ENCODE data around the gene HOXC10. TPM values are rescaled to one million over a fixed set of nuclear protein-coding genes. Genes with fewer than 3 reads are reported as not detected.

HOXC10 gene
- total RNA-seq, 2 donors from 2014 or later: not detected

GRCh38 chr12:54037360-54038283 is 52.7 kb downstream of the HOXC10 start:
- Mint-ChIP-seq H3K9me3 (no peaks in the 10 kb centered on the region), H3K27me3 (ENCODE audit: low read depth) (peaks cover 87% of the 10 kb centered on the region), H3K27ac (no peak overlapping the region), H3K36me3 (ENCODE audit: insufficient read depth in 2 of 2) (no peaks in the 10 kb centered on the region), H3K4me3 (no peak overlapping the region), H3K4me1 (ENCODE audit: low read depth) (peaks cover 13% of the 10 kb centered on the region)
- ATAC-seq (replicated peaks in 1 of 2) (no peak), DNase-seq (no peak)

- Mint-ChIP-seq H3K4me3 (no peak overlapping the region), H3K9me3 (no peaks in the 10 kb centered on the region), H3K4me1 (ENCODE audit: low read depth) (peaks cover 7% of the 10 kb centered on the region), H3K27ac (no peak overlapping the region), H3K27me3 (ENCODE audit: low read depth) (peaks cover 88% of the 10 kb centered on the region), H3K36me3 (ENCODE audit: insufficient read depth in 2 of 2) (no peaks in the 10 kb centered on the region)
- no peak for ATAC-seq (replicated peaks in 1 of 2)
- DNase-seq: no peak
Measured at GRCh38 chr12:54038284-54038870, 53.4 kb downstream of the HOXC10 start.

- no peak for ATAC-seq (replicated peaks in 1 of 2)
- Mint-ChIP-seq H3K36me3 (ENCODE audit: insufficient read depth in 2 of 2) (no peaks in the 10 kb centered on the region), H3K9me3 (no peaks in the 10 kb centered on the region), H3K27ac (no peak overlapping the region), H3K4me3 (no peak overlapping the region), H3K4me1 (ENCODE audit: low read depth) (peaks cover 4% of the 10 kb centered on the region), H3K27me3 (ENCODE audit: low read depth) (peaks cover 90% of the 10 kb centered on the region)
- no peak for DNase-seq
Measured at GRCh38 chr12:54038871-54039414, 54.0 kb downstream of the HOXC10 start.

- DNase-seq (no peak), ATAC-seq (replicated peaks in 1 of 2) (no peak)
- no peaks in the 10 kb centered on the region for H3K36me3 Mint-ChIP-seq (ENCODE audit: insufficient read depth in 2 of 2)
- H3K27me3 Mint-ChIP-seq (ENCODE audit: low read depth): peaks cover 91% of the 10 kb centered on the region
- no peak overlapping the region for H3K4me3 Mint-ChIP-seq
- H3K9me3 Mint-ChIP-seq: no peaks in the 10 kb centered on the region
- peaks cover 4% of the 10 kb centered on the region for H3K4me1 Mint-ChIP-seq (ENCODE audit: low read depth)
- H3K27ac Mint-ChIP-seq: no peak overlapping the region
Measured at GRCh38 chr12:54039417-54040147, 54.6 kb downstream of the HOXC10 start.

Other genes with a start within 250 kb of the HOXC10 start
- gene CISTR, start 233.2 kb upstream of the HOXC10 start, total RNA-seq: not detected
- not detected for gene HOXC13, start 46.3 kb upstream of the HOXC10 start, total RNA-seq
- not detected for gene HOXC12, start 30.2 kb upstream of the HOXC10 start, total RNA-seq
- not detected for gene HOXC11, start 12.0 kb upstream of the HOXC10 start, total RNA-seq
- not detected for gene HOTAIR, start 10.2 kb upstream of the HOXC10 start, total RNA-seq
- gene HOXC9, start 15.0 kb downstream of the HOXC10 start, total RNA-seq: not detected
- gene HOXC8, start 23.8 kb downstream of the HOXC10 start, total RNA-seq: not detected
- not detected for gene HOXC6, start 43.3 kb downstream of the HOXC10 start, total RNA-seq
- gene HOXC5, start 47.9 kb downstream of the HOXC10 start, total RNA-seq: not detected
- 1 to 10 TPM in 1 of 2 donors, under 1 TPM in 1; 1.00 to 1.1 TPM for gene HOXC4, start 68.7 kb downstream of the HOXC10 start, total RNA-seq
- gene SMUG1, start 203.8 kb downstream of the HOXC10 start, total RNA-seq: 10 to 100 TPM; 21.4 to 24.9 TPM

All from activated T-cell treated with anti-CD3 and anti-CD28 coated beads, Interleukin-2, amount 50 U/mL, for 72 hours (primary cell).